HEK293 (cell line): ENCODE data around the gene METTL26.

Source experiments
- CTCF ChIA-PET: fragments of 350-600 bp; formaldehyde crosslinking; extraction: SDS; loops from one replicate; lab custom pipeline; 2021; ENCODE audit warnings: antibody characterized with exemption; lab: Yijun Ruan, JAX
- POLR2A ChIA-PET: fragments of 300-600 bp; formaldehyde crosslinking; extraction: SDS; loops from one replicate; lab custom pipeline; 2020; ENCODE audit warnings: antibody characterized with exemption, inconsistent platforms; lab: Yijun Ruan, JAX
- H3K27ac ChIP-seq: fragments of 200-500 bp; sonication (Bioruptor generic); 2 replicates; pipeline ENCODE4 v1.5.1; 2014; ENCODE audit warnings: low read depth, low read length, control low read depth, inconsistent platforms; ENCODE audit errors: extremely low read depth
- H3K36me3 ChIP-seq, 2 experiments: fragments of 200-500 bp in 1 of 2; sonication (Bioruptor generic) in 1 of 2; 1 replicate in 1 of 2; 2 replicates in 1 of 2; pipeline ENCODE4 v1.5.1; 2014 to 2017; ENCODE audit warnings: inconsistent platforms in 2 of 2, low read length in 2 of 2; ENCODE audit not compliant: control insufficient read depth in 2 of 2, insufficient read depth in 1 of 2
- H3K4me1 ChIP-seq: fragments of 200-500 bp; sonication (Bioruptor generic); 2 replicates; pipeline ENCODE4 v1.5.1; 2014; ENCODE audit warnings: mild to moderate bottlenecking, low read length, inconsistent platforms; ENCODE audit not compliant: control insufficient read depth, insufficient read depth
- H3K4me3 ChIP-seq: 2 replicates; pipeline ENCODE4 v1.5.1; 2011; ENCODE audit warnings: low read depth, mild to moderate bottlenecking, control low read depth, low read length, moderate library complexity
- H3K9me3 ChIP-seq: fragments of 200-500 bp; sonication (Bioruptor generic); 2 replicates; pipeline ENCODE4 v1.5.1; 2014; ENCODE audit warnings: low read depth, low read length, inconsistent platforms; ENCODE audit not compliant: control insufficient read depth, insufficient read depth
- GFI1B ChIP-seq: fragments of 450-650 bp; formaldehyde crosslinking; IDR thresholded peaks from 2 replicates; pipeline ENCODE4 v1.5.1; 2016; ENCODE audit warnings: missing biosample characterization, missing genetic modification characterization
- GLI4 ChIP-seq: fragments of 450-650 bp; formaldehyde crosslinking; IDR thresholded peaks from 2 replicates; pipeline ENCODE4 v1.5.1; 2016; ENCODE audit warnings: missing biosample characterization, missing genetic modification characterization
- GLIS2 ChIP-seq: fragments of 450-650 bp; formaldehyde crosslinking; IDR thresholded peaks from 2 replicates; pipeline ENCODE4 v1.5.1; 2016; ENCODE audit warnings: missing biosample characterization, missing genetic modification characterization
- KLF8 ChIP-seq: fragments of 450-650 bp; formaldehyde crosslinking; IDR thresholded peaks from 2 replicates; pipeline ENCODE4 v1.5.1; 2016; ENCODE audit warnings: missing biosample characterization, missing genetic modification characterization
- KLF9 ChIP-seq: fragments of 450-650 bp; formaldehyde crosslinking; IDR thresholded peaks from 2 replicates; pipeline ENCODE4 v1.5.1; 2016; ENCODE audit warnings: missing biosample characterization, missing genetic modification characterization, low read depth
- SETDB1 ChIP-seq: IDR thresholded peaks from one replicate; pipeline ENCODE4 v1.6.1; 2017; ENCODE audit warnings: mild to moderate bottlenecking, low read length, moderate library complexity, mixed read lengths; ENCODE audit not compliant: insufficient read length
- ZFP69B ChIP-seq: fragments of 450-650 bp; formaldehyde crosslinking; IDR thresholded peaks from 2 replicates; pipeline ENCODE4 v1.5.1; 2016; ENCODE audit warnings: missing biosample characterization, missing genetic modification characterization
- ZIC2 ChIP-seq: fragments of 450-650 bp; formaldehyde crosslinking; IDR thresholded peaks from 2 replicates; pipeline ENCODE4 v1.5.1; 2016; ENCODE audit warnings: missing biosample characterization, missing genetic modification characterization
- ZNF404 ChIP-seq: fragments of 450-650 bp; formaldehyde crosslinking; IDR thresholded peaks from 2 replicates; pipeline ENCODE4 v1.5.1; 2017; ENCODE audit warnings: missing biosample characterization, missing genetic modification characterization
- ZNF416 ChIP-seq: fragments of 450-650 bp; formaldehyde crosslinking; IDR thresholded peaks from 2 replicates; pipeline ENCODE4 v1.5.1; 2016; ENCODE audit warnings: missing biosample characterization, missing genetic modification characterization
- ZNF514 ChIP-seq: fragments of 450-650 bp; formaldehyde crosslinking; IDR thresholded peaks from 2 replicates; pipeline ENCODE4 v1.5.1; 2016; ENCODE audit warnings: missing biosample characterization, missing genetic modification characterization
- ZNF555 ChIP-seq: fragments of 450-650 bp; formaldehyde crosslinking; conservative IDR thresholded peaks from 2 replicates; pipeline ENCODE4 v1.5.1; 2017; ENCODE audit warnings: missing biosample characterization, mild to moderate bottlenecking, missing genetic modification characterization, inconsistent platforms
- ZNF596 ChIP-seq: fragments of 450-650 bp; IDR thresholded peaks from 2 replicates; pipeline ENCODE4 v1.5.0; 2018; ENCODE audit warnings: missing biosample characterization, mild to moderate bottlenecking, missing genetic modification characterization, moderate library complexity
- ZNF654 ChIP-seq: fragments of 450-650 bp; formaldehyde crosslinking; IDR thresholded peaks from 2 replicates; pipeline ENCODE4 v1.5.1; 2016; ENCODE audit warnings: low read depth, missing biosample characterization, missing genetic modification characterization
- ZNF701 ChIP-seq: fragments of 450-650 bp; formaldehyde crosslinking; IDR thresholded peaks from 2 replicates; pipeline ENCODE4 v1.5.1; 2016; ENCODE audit warnings: missing biosample characterization, missing genetic modification characterization
- ZNF792 ChIP-seq: fragments of 450-650 bp; formaldehyde crosslinking; IDR thresholded peaks from 2 replicates; pipeline ENCODE4 v1.5.1; 2016; ENCODE audit warnings: missing biosample characterization, missing genetic modification characterization
- ZNF830 ChIP-seq: fragments of 450-650 bp; IDR thresholded peaks from 2 replicates; pipeline ENCODE4 v1.5.0; 2018; ENCODE audit warnings: missing biosample characterization, missing genetic modification characterization, low read depth, mild to moderate bottlenecking, moderate library complexity
- TF ChIP-seq, protein P1 (sequence below): fragments of 450-650 bp; formaldehyde crosslinking; IDR thresholded peaks from 2 replicates; pipeline ENCODE4 v1.5.1; 2016; ENCODE audit warnings: missing biosample characterization, missing genetic modification characterization
- TF ChIP-seq, protein P2 (sequence below): fragments of 450-650 bp; formaldehyde crosslinking; conservative IDR thresholded peaks from 2 replicates; pipeline ENCODE4 v1.5.1; 2016; ENCODE audit warnings: low read depth, missing biosample characterization, missing genetic modification characterization
- TF ChIP-seq, protein P3 (sequence below): fragments of 450-650 bp; formaldehyde crosslinking; conservative IDR thresholded peaks from 2 replicates; pipeline ENCODE4 v1.5.1; 2016; ENCODE audit warnings: low read depth, missing biosample characterization, missing genetic modification characterization

The METTL26 gene

DNA sequence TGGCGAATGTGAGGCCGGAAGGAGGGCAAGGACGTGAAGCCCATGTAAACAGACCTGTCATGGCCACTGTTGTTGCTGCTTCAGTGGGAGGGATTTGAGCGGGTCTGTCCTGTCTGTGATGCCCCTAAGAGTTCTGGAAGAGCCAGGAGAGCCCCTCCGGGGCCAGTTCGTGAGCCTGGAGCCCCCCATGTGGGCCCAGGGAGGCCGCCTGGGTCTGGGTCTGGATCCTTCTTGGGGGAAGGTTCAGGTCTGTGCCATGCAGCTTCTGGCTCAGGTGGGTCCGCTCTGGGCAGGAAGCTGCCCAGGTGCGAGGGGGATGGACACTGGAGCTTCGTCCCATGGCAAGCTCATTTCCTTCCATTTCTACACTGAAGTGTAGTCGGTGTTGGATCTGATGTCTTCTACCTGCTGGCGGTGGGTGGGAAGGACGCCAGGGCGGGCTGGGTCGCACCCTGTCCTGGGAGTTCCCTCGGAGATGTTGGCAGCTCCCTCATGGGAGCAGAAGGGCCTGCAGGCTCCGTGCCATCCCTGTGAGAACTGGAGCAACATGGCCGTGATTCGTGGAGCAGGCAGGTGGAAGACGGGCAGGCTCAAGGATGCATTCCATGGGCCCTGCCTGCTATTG, 16.5 kb downstream of the METTL26 start:
- ChIA-PET CTCF (no interaction called here), POLR2A (interaction anchor here (1.1 kb wide), 1 partner anchor 17 kb away, joined by 3 read pairs; the partner anchor contains the start of gene METTL26)
- no peak overlapping the region for H3K27ac ChIP-seq
- no peaks in the 10 kb centered on the region for H3K36me3 ChIP-seq
- no peaks in the 10 kb centered on the region for H3K9me3 ChIP-seq
- no peaks in the 10 kb centered on the region; the same call in 1 of the 2 replicates for H3K4me1 ChIP-seq
- H3K4me3 ChIP-seq: no peak overlapping the region
- TF ChIP-seq ZNF830 (tag by site-specific recombination): no peak
- TF ChIP-seq ZNF792 (tag by site-specific recombination): no peak
- no peak for TF ChIP-seq SETDB1
- no peak for TF ChIP-seq KLF8 (tag by site-specific recombination)
- TF ChIP-seq, protein P1, sequence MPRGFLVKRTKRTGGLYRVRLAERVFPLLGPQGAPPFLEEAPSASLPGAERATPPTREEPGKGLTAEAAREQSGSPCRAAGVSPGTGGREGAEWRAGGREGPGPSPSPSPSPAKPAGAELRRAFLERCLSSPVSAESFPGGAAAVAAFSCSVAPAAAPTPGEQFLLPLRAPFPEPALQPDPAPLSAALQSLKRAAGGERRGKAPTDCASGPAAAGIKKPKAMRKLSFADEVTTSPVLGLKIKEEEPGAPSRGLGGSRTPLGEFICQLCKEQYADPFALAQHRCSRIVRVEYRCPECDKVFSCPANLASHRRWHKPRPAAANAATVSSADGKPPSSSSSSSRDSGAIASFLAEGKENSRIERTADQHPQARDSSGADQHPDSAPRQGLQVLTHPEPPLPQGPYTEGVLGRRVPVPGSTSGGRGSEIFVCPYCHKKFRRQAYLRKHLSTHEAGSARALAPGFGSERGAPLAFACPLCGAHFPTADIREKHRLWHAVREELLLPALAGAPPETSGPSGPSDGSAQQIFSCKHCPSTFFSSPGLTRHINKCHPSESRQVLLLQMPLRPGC (tag by site-specific recombination): no peak
- no peak for TF ChIP-seq GLI4 (tag by site-specific recombination)
- no peak for TF ChIP-seq ZNF596 (tag by site-specific recombination)
- TF ChIP-seq ZFP69B: no peak
- no peak for TF ChIP-seq ZNF654 (tag by site-specific recombination)
- TF ChIP-seq ZNF555 (tag by site-specific recombination): no peak
- TF ChIP-seq GFI1B (tag by site-specific recombination): no peak
- no peak for TF ChIP-seq ZNF404
- TF ChIP-seq ZNF514 (tag by site-specific recombination): no peak

DNA sequence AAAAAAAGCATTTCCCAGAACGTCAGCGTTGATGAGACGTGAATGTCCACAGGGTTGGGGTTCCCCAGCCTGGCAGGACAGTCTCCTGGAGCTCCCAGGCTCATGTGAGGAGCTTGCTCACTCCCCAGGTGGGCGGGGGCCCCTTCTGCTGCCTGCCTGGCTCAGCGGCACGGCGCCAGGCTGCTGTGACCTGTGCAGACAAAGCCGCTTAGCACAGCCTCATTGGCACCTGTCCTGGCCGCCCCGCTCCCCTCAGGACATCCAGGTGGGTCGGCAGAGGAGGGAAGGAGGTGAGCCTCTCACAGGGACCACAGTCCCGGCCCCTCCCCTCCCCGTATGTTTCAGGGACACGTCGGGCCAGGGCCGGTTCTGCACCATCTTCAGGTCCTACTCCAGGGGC, 18.2 kb downstream of the METTL26 start:
- POLR2A ChIA-PET: interaction anchor here (0.6 kb wide), 1 partner anchor 13 kb away, joined by 3 read pairs; no protein-coding TSS in a partner anchor
- CTCF ChIA-PET: interaction anchor here (0.5 to 0.7 kb wide), 2 partner anchors 16 to 1312 kb away, joined by 3 read pairs; no protein-coding TSS in a partner anchor
- no peaks in the 10 kb centered on the region for H3K9me3 ChIP-seq
- no peak overlapping the region for H3K27ac ChIP-seq
- TF ChIP-seq, protein P2, sequence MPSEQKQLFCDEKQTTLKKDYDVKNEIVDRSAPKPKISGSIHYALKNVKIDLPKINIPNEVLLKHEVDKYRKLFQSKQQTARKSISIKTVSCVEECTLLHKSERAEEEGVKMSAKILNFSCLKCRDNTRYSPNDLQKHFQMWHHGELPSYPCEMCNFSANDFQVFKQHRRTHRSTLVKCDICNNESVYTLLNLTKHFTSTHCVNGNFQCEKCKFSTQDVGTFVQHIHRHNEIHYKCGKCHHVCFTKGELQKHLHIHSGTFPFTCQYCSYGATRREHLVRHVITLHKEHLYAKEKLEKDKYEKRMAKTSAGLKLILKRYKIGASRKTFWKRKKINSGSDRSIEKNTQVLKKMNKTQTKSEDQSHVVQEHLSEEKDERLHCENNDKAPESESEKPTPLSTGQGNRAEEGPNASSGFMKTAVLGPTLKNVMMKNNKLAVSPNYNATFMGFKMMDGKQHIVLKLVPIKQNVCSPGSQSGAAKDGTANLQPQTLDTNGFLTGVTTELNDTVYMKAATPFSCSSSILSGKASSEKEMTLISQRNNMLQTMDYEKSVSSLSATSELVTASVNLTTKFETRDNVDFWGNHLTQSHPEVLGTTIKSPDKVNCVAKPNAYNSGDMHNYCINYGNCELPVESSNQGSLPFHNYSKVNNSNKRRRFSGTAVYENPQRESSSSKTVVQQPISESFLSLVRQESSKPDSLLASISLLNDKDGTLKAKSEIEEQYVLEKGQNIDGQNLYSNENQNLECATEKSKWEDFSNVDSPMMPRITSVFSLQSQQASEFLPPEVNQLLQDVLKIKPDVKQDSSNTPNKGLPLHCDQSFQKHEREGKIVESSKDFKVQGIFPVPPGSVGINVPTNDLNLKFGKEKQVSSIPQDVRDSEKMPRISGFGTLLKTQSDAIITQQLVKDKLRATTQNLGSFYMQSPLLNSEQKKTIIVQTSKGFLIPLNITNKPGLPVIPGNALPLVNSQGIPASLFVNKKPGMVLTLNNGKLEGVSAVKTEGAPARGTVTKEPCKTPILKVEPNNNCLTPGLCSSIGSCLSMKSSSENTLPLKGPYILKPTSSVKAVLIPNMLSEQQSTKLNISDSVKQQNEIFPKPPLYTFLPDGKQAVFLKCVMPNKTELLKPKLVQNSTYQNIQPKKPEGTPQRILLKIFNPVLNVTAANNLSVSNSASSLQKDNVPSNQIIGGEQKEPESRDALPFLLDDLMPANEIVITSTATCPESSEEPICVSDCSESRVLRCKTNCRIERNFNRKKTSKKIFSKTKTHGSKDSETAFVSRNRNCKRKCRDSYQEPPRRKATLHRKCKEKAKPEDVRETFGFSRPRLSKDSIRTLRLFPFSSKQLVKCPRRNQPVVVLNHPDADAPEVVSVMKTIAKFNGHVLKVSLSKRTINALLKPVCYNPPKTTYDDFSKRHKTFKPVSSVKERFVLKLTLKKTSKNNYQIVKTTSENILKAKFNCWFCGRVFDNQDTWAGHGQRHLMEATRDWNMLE (tag by site-specific recombination): no peak
- TF ChIP-seq ZIC2 (0 out of 2 replicates have a peak, but pooled peaks have one; percentile 11), ZNF416 (tag by site-specific recombination) (no peak), GLIS2 (tag by site-specific recombination) (no peak), KLF9 (tag by site-specific recombination) (no peak), ZNF701 (tag by site-specific recombination) (no peak)
- TF ChIP-seq, protein P3, sequence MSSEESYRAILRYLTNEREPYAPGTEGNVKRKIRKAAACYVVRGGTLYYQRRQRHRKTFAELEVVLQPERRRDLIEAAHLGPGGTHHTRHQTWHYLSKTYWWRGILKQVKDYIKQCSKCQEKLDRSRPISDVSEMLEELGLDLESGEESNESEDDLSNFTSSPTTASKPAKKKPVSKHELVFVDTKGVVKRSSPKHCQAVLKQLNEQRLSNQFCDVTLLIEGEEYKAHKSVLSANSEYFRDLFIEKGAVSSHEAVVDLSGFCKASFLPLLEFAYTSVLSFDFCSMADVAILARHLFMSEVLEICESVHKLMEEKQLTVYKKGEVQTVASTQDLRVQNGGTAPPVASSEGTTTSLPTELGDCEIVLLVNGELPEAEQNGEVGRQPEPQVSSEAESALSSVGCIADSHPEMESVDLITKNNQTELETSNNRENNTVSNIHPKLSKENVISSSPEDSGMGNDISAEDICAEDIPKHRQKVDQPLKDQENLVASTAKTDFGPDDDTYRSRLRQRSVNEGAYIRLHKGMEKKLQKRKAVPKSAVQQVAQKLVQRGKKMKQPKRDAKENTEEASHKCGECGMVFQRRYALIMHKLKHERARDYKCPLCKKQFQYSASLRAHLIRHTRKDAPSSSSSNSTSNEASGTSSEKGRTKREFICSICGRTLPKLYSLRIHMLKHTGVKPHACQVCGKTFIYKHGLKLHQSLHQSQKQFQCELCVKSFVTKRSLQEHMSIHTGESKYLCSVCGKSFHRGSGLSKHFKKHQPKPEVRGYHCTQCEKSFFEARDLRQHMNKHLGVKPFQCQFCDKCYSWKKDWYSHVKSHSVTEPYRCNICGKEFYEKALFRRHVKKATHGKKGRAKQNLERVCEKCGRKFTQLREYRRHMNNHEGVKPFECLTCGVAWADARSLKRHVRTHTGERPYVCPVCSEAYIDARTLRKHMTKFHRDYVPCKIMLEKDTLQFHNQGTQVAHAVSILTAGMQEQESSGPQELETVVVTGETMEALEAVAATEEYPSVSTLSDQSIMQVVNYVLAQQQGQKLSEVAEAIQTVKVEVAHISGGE (tag by site-specific recombination): no peak
- TF ChIP-seq, all 188 proteins: peak for 1
- Histone ChIP-seq H3K4me3 (no peak overlapping the region), H3K36me3 (peaks cover 0 to 3% of the 10 kb centered on the region in 2 experiments; a peak in 1 of 3 replicates), H3K4me1 (no peaks in the 10 kb centered on the region; the same call in 1 of the 2 replicates)
